Neuronal stem cell (in vitro differentiated cells): ENCODE data around the gene CSNK1D.

Experiments
- DNase-seq: peaks from one replicate; pipeline ENCODE4 v3.0.0-alpha.2; 2013; ENCODE audit warnings: low spot score
- H2AFZ ChIP-seq: one replicate; pipeline ENCODE4 v1.6.1; 2013; ENCODE audit warnings: mild to moderate bottlenecking, low read length, inconsistent platforms
- H2AK5ac ChIP-seq: 2 replicates; pipeline ENCODE4 v1.6.1; 2013; ENCODE audit warnings: low read depth, mild to moderate bottlenecking, inconsistent platforms, low read length, moderate library complexity, mixed read lengths
- H2BK120ac ChIP-seq: 2 replicates; pipeline ENCODE4 v1.6.1; 2013; ENCODE audit warnings: low read depth, mild to moderate bottlenecking, inconsistent platforms, low read length, moderate library complexity, mixed read lengths
- H2BK12ac ChIP-seq: one replicate; pipeline ENCODE4 v1.6.1; 2013; ENCODE audit warnings: low read length, inconsistent platforms
- H2BK15ac ChIP-seq: 2 replicates; pipeline ENCODE4 v1.6.1; 2013; ENCODE audit warnings: mild to moderate bottlenecking, low read length, inconsistent platforms, mixed read lengths
- H2BK5ac ChIP-seq: one replicate; pipeline ENCODE4 v1.6.1; 2013; ENCODE audit warnings: inconsistent platforms, mild to moderate bottlenecking, low read length, moderate library complexity
- H3K14ac ChIP-seq: one replicate; pipeline ENCODE4 v1.6.1; 2013; ENCODE audit warnings: low read length, inconsistent platforms
- H3K18ac ChIP-seq: 2 replicates; pipeline ENCODE4 v1.6.1; 2013; ENCODE audit warnings: low read length, inconsistent platforms
- H3K23ac ChIP-seq: 2 replicates; pipeline ENCODE4 v1.6.1; 2013; ENCODE audit warnings: low read depth, mild to moderate bottlenecking, mixed read lengths, low read length, inconsistent platforms; ENCODE audit not compliant: poor library complexity
- H3K27ac ChIP-seq: replicated peaks from 3 replicates; pipeline ENCODE4 v1.5.1; 2013; ENCODE audit warnings: low read length, inconsistent platforms
- H3K27me3 ChIP-seq, 3 experiments: 2 replicates each; pipeline ENCODE4 v1.6.1; 2013; ENCODE audit warnings: low read length in 3 of 3, mild to moderate bottlenecking in 2 of 3, inconsistent platforms in 1 of 3, low read depth in 1 of 3, mixed read lengths in 1 of 3, moderate library complexity in 1 of 3; ENCODE audit not compliant: control insufficient read depth in 3 of 3, insufficient read depth in 3 of 3
- H3K36me3 ChIP-seq, 2 donors: replicated peaks in 1 of 2; 2 replicates each; pipeline ENCODE4 v1.6.1; 2013; ENCODE audit warnings: low read length in 2 of 2; ENCODE audit not compliant: control insufficient read depth in 2 of 2, insufficient read depth in 2 of 2
- H3K4ac ChIP-seq: 2 replicates; pipeline ENCODE4 v1.6.1; 2013; ENCODE audit warnings: inconsistent platforms, mild to moderate bottlenecking, low read length, moderate library complexity
- H3K4me1 ChIP-seq, 2 donors: 1 replicate in 1 of 2; 2 replicates in 1 of 2; pipeline ENCODE4 v1.6.1; 2013; ENCODE audit warnings: low read length in 2 of 2, low read depth in 1 of 2; ENCODE audit not compliant: control insufficient read depth in 2 of 2, insufficient read depth in 1 of 2
- H3K4me2 ChIP-seq: one replicate; pipeline ENCODE4 v1.6.1; 2013; ENCODE audit warnings: mild to moderate bottlenecking, low read length, inconsistent platforms; ENCODE audit not compliant: insufficient read depth, poor library complexity, severe bottlenecking
- H3K4me3 ChIP-seq, 2 donors: 2 replicates each; pipeline ENCODE4 v1.5.1; 2013; ENCODE audit warnings: low read length in 2 of 2, mild to moderate bottlenecking in 2 of 2, inconsistent platforms in 1 of 2, moderate library complexity in 1 of 2
- H3K79me1 ChIP-seq: one replicate; pipeline ENCODE4 v1.6.1; 2013; ENCODE audit warnings: low read depth, mild to moderate bottlenecking, inconsistent platforms, low read length, moderate library complexity
- H3K9ac ChIP-seq: one replicate; pipeline ENCODE4 v1.6.1; 2013; ENCODE audit warnings: mild to moderate bottlenecking, low read depth, low read length, inconsistent platforms; ENCODE audit not compliant: poor library complexity
- H3K9me3 ChIP-seq, 2 donors: replicated peaks in 1 of 2; 2 replicates each; pipeline versions ENCODE3 to v1.6.1; 2013; ENCODE audit warnings: low read length in 2 of 2, mild to moderate bottlenecking in 2 of 2, inconsistent platforms in 1 of 2, low read depth in 1 of 2, mixed read lengths in 1 of 2, moderate library complexity in 1 of 2; ENCODE audit not compliant: control insufficient read depth in 2 of 2, insufficient read depth in 1 of 2
- H4K8ac ChIP-seq: one replicate; pipeline ENCODE4 v1.6.1; 2013; ENCODE audit warnings: low read depth, mild to moderate bottlenecking, inconsistent platforms, low read length, moderate library complexity
- H4K91ac ChIP-seq: one replicate; pipeline ENCODE4 v1.6.1; 2013; ENCODE audit warnings: low read length, low read depth, mild to moderate bottlenecking, inconsistent platforms; ENCODE audit not compliant: poor library complexity
- WGBS, 2 donors: extraction: QIAGEN DNeasy Blood & Tissue Kit; methylation state at CpG; one replicate each; pipeline ENCODE4 v1.1.7; 2013; ENCODE audit warnings: missing lambda C conversion rate in 2 of 2, mixed read lengths in 1 of 2; ENCODE audit not compliant: insufficient read length in 2 of 2, insufficient replicate concordance in 1 of 2; ENCODE audit errors: extremely low coverage in 2 of 2; 5-methylcytosine and 5-hydroxymethylcytosine counted together

CSNK1D gene

GRCh38 chr17:82282239-82283207 is 9.0 kb upstream of the CSNK1D start:
- peak overlapping the region; percentile 54 for H2AK5ac ChIP-seq
- H2BK120ac ChIP-seq, result no peak overlapping the region
- H3K14ac ChIP-seq, result peak overlapping the region; percentile 65
- H3K27ac ChIP-seq, result no peak overlapping the region
- H3K4ac ChIP-seq, result no peak overlapping the region
- H3K18ac ChIP-seq, result peak overlapping the region; percentile 62
- no peak overlapping the region for H2AFZ ChIP-seq
- DNase-seq, result no peak
- no peak overlapping the region for H2BK5ac ChIP-seq
- H3K4me2 ChIP-seq, result no peak overlapping the region
- peak overlapping the region; percentile 73 for H4K91ac ChIP-seq
- no CpG with 5 or more reads among the region's 25 CpGs for WGBS, 2 donors
- peak overlapping the region; percentile 16 for H2BK12ac ChIP-seq
- no peak overlapping the region for H4K8ac ChIP-seq
- no peak overlapping the region for H3K23ac ChIP-seq
- no peak overlapping the region for H2BK15ac ChIP-seq
- H3K9me3 ChIP-seq, result peaks cover 6% of the 10 kb centered on the region in 2 donors
- H3K4me3 ChIP-seq, result peak overlapping the region in 1 of 2 donors; percentile 35
- peak overlapping the region; percentile 6 for H3K9ac ChIP-seq
- no peaks in the 10 kb centered on the region for H3K27me3 ChIP-seq
- H3K79me1 ChIP-seq, result peaks cover 2% of the 10 kb centered on the region
- H3K36me3 ChIP-seq, result peaks cover 0 to 3% of the 10 kb centered on the region in 2 donors
- H3K4me1 ChIP-seq, result peaks cover 10 to 14% of the 10 kb centered on the region in 2 donors

GRCh38 chr17:82281502-82282238 is 8.2 kb upstream of the CSNK1D start:
- H2BK5ac ChIP-seq, result no peak overlapping the region
- no peak overlapping the region for H2AFZ ChIP-seq
- peak overlapping the region; percentile 38 for H3K9ac ChIP-seq
- no peak overlapping the region for H2BK12ac ChIP-seq
- H3K4me2 ChIP-seq, result no peak overlapping the region
- no peak overlapping the region for H2BK120ac ChIP-seq
- peaks cover 0 to 3% of the 10 kb centered on the region in 2 donors for H3K9me3 ChIP-seq
- H3K27ac ChIP-seq, result no peak overlapping the region
- WGBS, 2 donors, result no CpG with 5 or more reads among the region's 22 CpGs
- H4K91ac ChIP-seq, result no peak overlapping the region
- H3K4ac ChIP-seq, result no peak overlapping the region
- H2AK5ac ChIP-seq, result no peak overlapping the region
- DNase-seq, result no peak
- H3K27me3 ChIP-seq, result no peaks in the 10 kb centered on the region
- H3K14ac ChIP-seq, result peak overlapping the region; percentile 43
- peaks cover 13 to 18% of the 10 kb centered on the region in 2 donors for H3K4me1 ChIP-seq
- H3K79me1 ChIP-seq, result peaks cover 2% of the 10 kb centered on the region
- H3K23ac ChIP-seq, result peak overlapping the region; percentile 96
- no peak overlapping the region for H3K18ac ChIP-seq
- H3K36me3 ChIP-seq, result peaks cover 0 to 3% of the 10 kb centered on the region in 2 donors
- no peak overlapping the region for H2BK15ac ChIP-seq
- H4K8ac ChIP-seq, result no peak overlapping the region
- H3K4me3 ChIP-seq, result peak overlapping the region in 1 of 2 donors; percentile 71

GRCh38 chr17:82281076-82281475 is 7.6 kb upstream of the CSNK1D start:
- no peak overlapping the region for H3K4ac ChIP-seq
- peak overlapping the region; percentile 25 for H2BK15ac ChIP-seq
- no peak overlapping the region for H2AK5ac ChIP-seq
- no peak overlapping the region for H2BK5ac ChIP-seq
- no CpG with 5 or more reads among the region's 7 CpGs for WGBS, 2 donors
- no peak overlapping the region for H3K4me2 ChIP-seq
- peak overlapping the region; percentile 38 for H3K9ac ChIP-seq
- no peak overlapping the region for H3K18ac ChIP-seq
- H3K27ac ChIP-seq, result no peak overlapping the region
- peaks cover 0 to 3% of the 10 kb centered on the region in 2 donors for H3K36me3 ChIP-seq
- no peak overlapping the region for H2BK120ac ChIP-seq
- peak overlapping the region; percentile 22 for H2AFZ ChIP-seq
- H3K9me3 ChIP-seq, result peaks cover 0 to 3% of the 10 kb centered on the region in 2 donors
- peaks cover 2% of the 10 kb centered on the region for H3K79me1 ChIP-seq
- no peaks in the 10 kb centered on the region for H3K27me3 ChIP-seq
- no peak overlapping the region for H3K14ac ChIP-seq
- peak overlapping the region; percentile 28 for H2BK12ac ChIP-seq
- DNase-seq, result no peak
- H4K8ac ChIP-seq, result no peak overlapping the region
- H4K91ac ChIP-seq, result no peak overlapping the region
- H3K4me1 ChIP-seq, result peaks cover 13 to 18% of the 10 kb centered on the region in 2 donors
- peak overlapping the region in 1 of 2 donors; percentile 71 for H3K4me3 ChIP-seq
- no peak overlapping the region for H3K23ac ChIP-seq

- Histone ChIP-seq H3K9me3 (peaks cover 0 to 3% of the 10 kb centered on the region in 2 donors), H4K91ac (no peak overlapping the region), H3K4me3 (no peak overlapping the region), H2AK5ac (no peak overlapping the region), H3K14ac (no peak overlapping the region), H3K79me1 (peaks cover 2% of the 10 kb centered on the region), H4K8ac (no peak overlapping the region), H3K9ac (no peak overlapping the region), H3K23ac (no peak overlapping the region), H2BK5ac (no peak overlapping the region), H2AFZ (peak overlapping the region; percentile 22), H2BK12ac (no peak overlapping the region), H3K27ac (no peak overlapping the region), H3K27me3 (no peaks in the 10 kb centered on the region), H3K4me2 (no peak overlapping the region), H3K18ac (no peak overlapping the region), H2BK120ac (no peak overlapping the region), H3K4ac (no peak overlapping the region), H3K4me1 (peaks cover 12 to 18% of the 10 kb centered on the region in 2 donors), H3K36me3 (peaks cover 0 to 3% of the 10 kb centered on the region in 2 donors), H2BK15ac (no peak overlapping the region)
- no peak for DNase-seq
- WGBS, 2 donors, result no CpG with 5 or more reads among the region's 8 CpGs
These were observed 7.0 kb upstream of the CSNK1D start for GRCh38 chr17:82280537-82280936.
